Karpas-422 (cell line): ENCODE results near the gene NRXN3. TPM values are rescaled to one million over a fixed set of nuclear protein-coding genes. Genes with fewer than 3 reads are reported as not detected.

Experiments
- DNase-seq: peaks from one replicate; pipeline ENCODE4 v3.0.0-alpha.2; 2015
- H2AFZ ChIP-seq: fragments of 200-600 bp; sonication (generic); 2 replicates; pipeline ENCODE4 v1.6.1; 2014; ENCODE audit warnings: antibody characterized with exemption, low read length, mixed read lengths
- H3K27ac ChIP-seq: fragments of 200-600 bp; sonication (generic); 2 replicates; pipeline ENCODE4 v1.5.1; 2014; ENCODE audit warnings: mild to moderate bottlenecking, low read length, moderate library complexity
- H3K27me3 ChIP-seq: fragments of 200-600 bp; sonication (generic); 2 replicates; pipeline ENCODE4 v1.6.1; 2014; ENCODE audit warnings: low read length, mixed read lengths
- H3K36me3 ChIP-seq: fragments of 200-600 bp; sonication (generic); 2 replicates; pipeline ENCODE4 v1.6.1; 2014; ENCODE audit warnings: low read length, mixed read lengths; ENCODE audit not compliant: insufficient read depth
- H3K4me1 ChIP-seq: fragments of 200-600 bp; sonication (generic); 2 replicates; pipeline ENCODE4 v1.6.1; 2014; ENCODE audit warnings: mild to moderate bottlenecking, low read length, mixed read lengths
- H3K4me2 ChIP-seq: fragments of 200-600 bp; sonication (generic); 2 replicates; pipeline ENCODE4 v1.6.1; 2014; ENCODE audit warnings: low read length, low read depth, mild to moderate bottlenecking; ENCODE audit not compliant: poor library complexity, severe bottlenecking
- H3K4me3 ChIP-seq: fragments of 200-600 bp; sonication (generic); 2 replicates; pipeline ENCODE4 v1.5.1; 2014; ENCODE audit warnings: mild to moderate bottlenecking, antibody characterized with exemption, low read length, mixed read lengths
- H3K79me2 ChIP-seq: fragments of 200-600 bp; sonication (generic); 2 replicates; pipeline ENCODE4 v1.6.1; 2014; ENCODE audit warnings: mild to moderate bottlenecking, low read length, mixed read lengths
- H3K9ac ChIP-seq: fragments of 200-600 bp; sonication (generic); 2 replicates; pipeline ENCODE4 v1.6.0; 2014; ENCODE audit warnings: low read length
- H3K9me2 ChIP-seq: fragments of 200-600 bp; sonication (generic), shearing (Covaris generic); replicated peaks from 2 replicates; pipeline ENCODE4 v1.6.0; 2014; ENCODE audit warnings: mild to moderate bottlenecking, low read length, moderate library complexity; ENCODE audit not compliant: insufficient read depth
- H3K9me3 ChIP-seq: fragments of 300-700, 200-600 bp; sonication (generic); 2 replicates; pipeline ENCODE4 v1.6.1; 2014; ENCODE audit warnings: low read length, mixed read lengths
- H4K20me1 ChIP-seq: fragments of 200-600 bp; sonication (generic); 2 replicates; pipeline ENCODE4 v1.6.1; 2014; ENCODE audit warnings: mild to moderate bottlenecking, antibody characterized with exemption, low read length, low read depth; ENCODE audit not compliant: insufficient read depth
- total RNA-seq: library from RNA; depleted of rRNA; stranded (reverse); fragments of >200 nt; shearing (Covaris generic); gene quantifications from 2 replicates; pipeline ENCODE4 v1.2.3, GENCODE V29; 2014; ENCODE audit warnings: low replicate concordance

NRXN3 gene
- total RNA-seq, 1 experiment from 2014 or later, result not detected

DNA sequence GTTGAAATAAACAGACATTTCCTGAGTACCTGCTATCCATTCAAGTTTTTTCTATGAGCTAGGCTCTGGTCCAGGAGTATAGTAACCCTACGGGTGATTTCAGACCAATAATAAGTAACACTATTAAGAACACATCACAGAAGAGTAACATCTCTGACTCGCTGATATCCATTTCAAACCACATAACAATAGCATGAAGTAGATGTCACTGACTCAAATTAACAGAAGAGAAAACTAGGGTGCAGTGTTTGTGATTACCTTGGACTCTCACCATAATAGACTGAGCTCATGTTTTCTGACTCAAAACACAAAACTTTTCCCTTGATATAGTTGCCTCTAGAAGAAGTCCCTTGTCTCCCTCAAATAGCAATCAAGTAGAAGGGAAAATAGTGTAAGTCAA lies 1618.2 kb downstream of the NRXN3 start:
- no peak for DNase-seq
- no peak overlapping the region for H3K4me2 ChIP-seq

DNA sequence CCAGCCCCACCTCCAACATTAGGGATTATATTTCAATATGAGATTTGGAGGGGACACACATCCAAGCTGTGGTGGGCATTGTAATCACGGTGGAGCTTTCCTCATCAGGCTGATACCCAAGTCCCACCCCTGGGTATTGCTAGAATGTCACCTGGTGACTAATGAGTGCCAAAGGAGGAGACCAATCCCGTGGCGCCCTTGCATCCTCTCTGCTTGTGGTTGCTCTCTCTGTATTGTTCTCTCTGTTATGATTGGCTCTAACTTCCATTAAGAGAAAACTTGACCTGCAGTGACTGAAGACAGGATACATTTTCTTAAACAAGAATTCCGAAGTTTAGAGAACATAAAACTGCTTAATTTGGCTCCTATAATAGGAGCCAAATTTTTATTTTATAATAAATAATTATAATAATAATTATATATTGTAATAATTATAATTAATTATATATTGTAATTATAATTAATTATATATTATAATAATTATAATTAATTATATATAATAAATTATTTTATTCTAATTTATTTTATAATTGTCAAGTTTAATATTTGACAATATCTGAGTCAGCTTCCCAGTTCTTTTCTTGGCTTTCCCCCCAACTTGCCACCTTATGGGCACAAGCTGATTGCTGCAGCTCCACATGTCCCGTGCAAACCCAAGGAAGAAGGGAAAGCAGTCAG lies 1621.0 kb downstream of the NRXN3 start:
- no peak overlapping the region for H3K4me3 ChIP-seq
- peak; percentile 51 for DNase-seq
- H3K4me2 ChIP-seq, result no peak overlapping the region

More for the DNA sequence above, 1618.2 kb downstream of the NRXN3 start:
- Histone ChIP-seq H3K9me3 (no peaks in the 10 kb centered on the region), H3K27me3 (0 out of 2 replicates have a peak, but pooled peaks cover 2% of the 10 kb centered on the region), H3K4me1 (no peaks in the 10 kb centered on the region), H3K9ac (no peak overlapping the region), H3K36me3 (no peaks in the 10 kb centered on the region), H3K79me2 (no peaks in the 10 kb centered on the region), H3K9me2 (0 out of 2 replicates have a peak, but pooled peaks cover 3% of the 10 kb centered on the region), H3K4me3 (no peak overlapping the region), H3K27ac (no peak overlapping the region), H4K20me1 (no peaks in the 10 kb centered on the region), H2AFZ (no peak overlapping the region)

DNA sequence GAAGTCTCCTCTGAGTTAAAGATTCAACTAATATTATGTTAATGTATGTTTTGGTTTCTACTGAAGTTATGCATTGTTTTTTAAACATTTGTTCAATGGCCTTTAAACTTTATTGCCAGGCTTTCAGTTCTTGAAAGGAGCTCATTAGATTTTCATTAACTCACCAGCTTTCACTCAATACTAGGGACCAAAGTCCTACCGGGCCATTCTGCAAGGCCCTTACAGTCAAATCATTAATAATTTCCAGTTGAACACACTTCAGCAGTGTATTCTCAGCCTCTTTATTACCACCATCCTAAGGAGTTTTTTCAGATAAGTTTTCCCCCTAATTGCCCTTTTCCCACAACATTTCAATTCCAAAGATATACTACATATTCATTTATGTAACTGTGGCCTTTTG lies 1631.9 kb downstream of the NRXN3 start:
- H3K4me1 ChIP-seq, result no peaks in the 10 kb centered on the region
- no peak overlapping the region for H3K4me2 ChIP-seq
- H2AFZ ChIP-seq, result no peak overlapping the region
- no peaks in the 10 kb centered on the region for H3K27me3 ChIP-seq
- no peaks in the 10 kb centered on the region for H3K36me3 ChIP-seq
- DNase-seq, result no peak
- no peak overlapping the region for H3K4me3 ChIP-seq
- H3K9me2 ChIP-seq, result no peaks in the 10 kb centered on the region
- no peaks in the 10 kb centered on the region for H3K9me3 ChIP-seq
- H3K27ac ChIP-seq, result no peak overlapping the region
- H4K20me1 ChIP-seq, result no peaks in the 10 kb centered on the region
- no peaks in the 10 kb centered on the region for H3K79me2 ChIP-seq
- no peak overlapping the region for H3K9ac ChIP-seq

More for the DNA sequence above, 1621.0 kb downstream of the NRXN3 start:
- Histone ChIP-seq H3K9me3 (no peaks in the 10 kb centered on the region), H2AFZ (no peak overlapping the region), H3K79me2 (no peaks in the 10 kb centered on the region), H3K4me1 (no peaks in the 10 kb centered on the region), H3K9me2 (0 out of 2 replicates have a peak, but pooled peaks cover 3% of the 10 kb centered on the region), H3K27ac (no peak overlapping the region), H3K36me3 (no peaks in the 10 kb centered on the region), H3K27me3 (no peaks in the 10 kb centered on the region), H4K20me1 (no peaks in the 10 kb centered on the region), H3K9ac (no peak overlapping the region)

DNA sequence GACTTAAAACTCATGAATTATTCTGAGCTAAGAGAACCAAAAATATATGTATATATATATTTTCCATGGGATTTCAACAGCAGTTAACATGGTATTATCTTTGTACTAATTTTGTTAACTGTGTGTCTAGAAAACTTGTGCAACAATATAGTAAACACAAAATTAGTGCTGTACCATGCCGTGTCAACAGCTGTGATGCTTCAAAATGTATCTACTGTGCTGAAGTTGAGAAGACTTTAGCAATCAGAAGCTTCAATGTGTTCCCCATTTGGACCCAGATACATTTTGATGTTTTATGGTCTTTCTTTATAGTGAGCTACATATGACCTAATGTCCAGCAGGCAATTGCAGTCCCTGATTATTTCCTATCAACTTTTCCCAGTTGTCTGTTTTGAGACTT lies 1635.5 kb downstream of the NRXN3 start:
- no peak overlapping the region for H3K4me3 ChIP-seq
- H3K4me1 ChIP-seq, result peaks cover 15% of the 10 kb centered on the region
- H4K20me1 ChIP-seq, result no peaks in the 10 kb centered on the region
- no peaks in the 10 kb centered on the region for H3K79me2 ChIP-seq
- no peak overlapping the region for H3K27ac ChIP-seq
- no peaks in the 10 kb centered on the region for H3K9me2 ChIP-seq
- H3K27me3 ChIP-seq, result no peaks in the 10 kb centered on the region
- H3K9ac ChIP-seq, result no peak overlapping the region
- no peak overlapping the region for H3K4me2 ChIP-seq
- no peak for DNase-seq
- H3K9me3 ChIP-seq, result no peaks in the 10 kb centered on the region
- H2AFZ ChIP-seq, result no peak overlapping the region
- no peaks in the 10 kb centered on the region for H3K36me3 ChIP-seq

DNA sequence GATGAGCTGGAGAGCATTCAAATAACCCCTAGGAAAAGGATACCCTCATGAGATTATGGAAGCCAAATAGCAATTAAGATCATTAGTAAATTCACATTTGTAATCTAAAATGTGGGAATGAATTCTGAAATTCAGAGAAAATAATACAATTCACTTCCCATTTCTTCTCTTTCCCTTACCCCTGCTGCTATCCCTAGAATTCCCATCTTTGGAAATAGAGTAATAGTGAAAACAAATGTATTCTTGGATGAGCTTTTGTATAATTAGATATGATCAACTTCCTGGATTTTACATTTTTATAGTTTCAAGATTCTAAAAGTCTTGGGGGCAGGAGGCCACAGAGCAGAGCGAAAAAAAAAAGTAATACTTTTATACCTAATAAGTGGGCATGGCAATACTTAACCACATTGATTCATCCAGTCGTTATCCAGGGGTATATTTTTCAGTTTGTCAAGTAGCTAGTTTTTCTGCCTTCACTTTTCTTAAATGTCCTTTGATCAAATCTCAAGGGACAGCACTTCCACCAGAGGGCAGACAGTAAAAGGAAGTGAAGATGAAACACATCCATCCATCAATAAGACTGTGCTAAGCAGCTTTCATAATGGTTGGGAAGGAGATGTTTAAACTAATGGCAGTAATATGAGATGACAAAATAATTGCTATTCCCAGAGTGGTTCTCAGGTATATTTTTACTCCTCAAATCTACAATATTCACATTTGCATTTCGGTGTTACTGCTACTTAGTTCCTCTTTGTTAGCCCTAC lies 1639.9 kb downstream of the NRXN3 start:
- Histone ChIP-seq H3K27ac (no peak overlapping the region), H3K9me2 (no peaks in the 10 kb centered on the region), H3K4me3 (0 out of 2 replicates have a peak overlapping the region, but pooled peaks have one; percentile 0), H3K79me2 (no peaks in the 10 kb centered on the region), H3K9ac (no peak overlapping the region), H4K20me1 (no peaks in the 10 kb centered on the region), H3K36me3 (no peaks in the 10 kb centered on the region), H3K9me3 (no peaks in the 10 kb centered on the region), H3K4me1 (peaks cover 19% of the 10 kb centered on the region), H3K27me3 (no peaks in the 10 kb centered on the region), H2AFZ (no peak overlapping the region), H3K4me2 (peak overlapping the region; percentile 46)
- peak; percentile 80 for DNase-seq

DNA sequence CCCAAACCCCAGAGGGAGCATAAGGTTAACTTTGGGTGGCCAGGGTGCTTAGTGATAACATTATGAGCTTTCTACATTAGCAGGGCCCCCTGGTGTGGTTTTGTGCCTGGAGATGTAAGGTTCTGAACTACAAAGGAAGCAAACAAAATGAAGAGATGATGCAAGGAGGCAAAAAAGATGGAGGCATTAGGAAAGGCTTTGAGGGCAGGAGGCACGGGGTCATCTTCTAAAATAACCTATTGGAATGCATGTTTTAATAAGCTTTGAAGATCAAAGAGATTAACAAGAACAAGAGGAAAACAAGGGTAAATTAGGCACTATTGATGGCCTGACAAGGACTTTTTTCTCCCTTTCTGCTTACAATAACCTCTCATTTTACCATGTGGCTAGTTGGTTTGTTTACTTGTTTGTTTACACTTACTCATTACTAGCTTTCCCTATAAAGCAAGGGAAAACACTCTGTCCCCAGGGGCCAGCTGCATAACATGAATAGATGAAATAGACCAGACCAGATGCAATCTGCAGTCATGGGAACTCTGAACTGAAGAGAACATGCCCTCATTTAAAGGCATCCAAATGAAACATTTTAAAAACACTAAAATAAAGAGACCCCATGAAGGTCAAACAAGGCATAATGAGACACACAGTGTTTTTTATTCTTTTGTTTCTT lies 1650.8 kb downstream of the NRXN3 start:
- Histone ChIP-seq H3K4me1 (no peaks in the 10 kb centered on the region), H3K27me3 (peaks cover 5% of the 10 kb centered on the region; the same call in 1 of the 2 replicates), H3K9ac (no peak overlapping the region), H3K79me2 (no peaks in the 10 kb centered on the region), H4K20me1 (no peaks in the 10 kb centered on the region), H2AFZ (no peak overlapping the region), H3K27ac (no peak overlapping the region), H3K4me3 (no peak overlapping the region), H3K9me2 (no peaks in the 10 kb centered on the region), H3K9me3 (no peaks in the 10 kb centered on the region), H3K36me3 (no peaks in the 10 kb centered on the region), H3K4me2 (no peak overlapping the region)
- no peak for DNase-seq

DNA sequence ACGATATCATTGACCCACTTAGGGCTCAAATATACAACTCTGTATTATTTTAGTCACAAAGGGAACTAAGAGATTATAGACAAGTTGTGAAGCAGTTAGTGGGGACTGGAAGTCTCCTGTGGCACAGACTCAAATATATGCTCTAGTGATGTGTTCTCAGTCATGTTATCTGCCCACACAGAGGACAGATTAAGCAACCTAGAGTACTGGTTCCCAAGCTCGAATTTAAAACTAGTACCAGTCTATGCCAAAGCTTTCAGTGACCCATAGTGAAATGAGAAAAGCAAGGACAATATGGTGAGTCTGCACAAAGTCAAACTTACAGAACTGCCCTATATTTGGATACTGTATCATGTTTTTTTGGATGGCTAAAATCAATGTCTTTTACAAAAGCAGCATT lies 1651.9 kb downstream of the NRXN3 start:
- DNase-seq, result no peak
- H3K9me3 ChIP-seq, result no peaks in the 10 kb centered on the region
- H3K27ac ChIP-seq, result no peak overlapping the region
- no peaks in the 10 kb centered on the region for H3K79me2 ChIP-seq
- H3K9me2 ChIP-seq, result no peaks in the 10 kb centered on the region
- H4K20me1 ChIP-seq, result no peaks in the 10 kb centered on the region
- no peaks in the 10 kb centered on the region for H3K4me1 ChIP-seq
- no peak overlapping the region for H2AFZ ChIP-seq
- H3K4me3 ChIP-seq, result no peak overlapping the region
- H3K9ac ChIP-seq, result no peak overlapping the region
- no peak overlapping the region for H3K4me2 ChIP-seq
- no peaks in the 10 kb centered on the region for H3K36me3 ChIP-seq
- H3K27me3 ChIP-seq, result peaks cover 5% of the 10 kb centered on the region; the same call in 1 of the 2 replicates

DNA sequence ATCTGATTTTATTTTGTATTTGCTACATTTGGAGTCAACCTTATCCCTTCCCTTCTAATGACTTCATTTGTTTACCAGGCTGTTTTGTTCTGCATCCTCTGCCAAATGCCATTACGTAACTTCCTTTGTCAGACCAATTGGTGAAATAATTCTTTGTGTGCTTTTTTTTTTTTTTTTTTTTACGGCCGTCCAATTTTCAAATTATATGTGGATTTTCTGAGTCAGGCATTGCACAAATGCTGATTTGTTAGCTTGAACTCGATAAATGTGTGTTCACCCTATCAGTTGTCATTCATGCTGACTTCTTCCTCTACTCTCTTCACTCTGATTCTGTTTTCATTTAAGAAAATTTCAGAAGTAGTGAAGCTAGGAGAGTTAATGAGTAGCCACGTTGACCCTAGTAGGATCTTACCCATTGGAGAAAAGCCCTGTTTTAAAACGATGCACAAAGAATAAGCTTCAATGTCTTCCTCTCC lies 1654.9 kb downstream of the NRXN3 start:
- Histone ChIP-seq H2AFZ (no peak overlapping the region), H3K4me3 (no peak overlapping the region), H3K9me2 (no peaks in the 10 kb centered on the region), H3K9me3 (no peaks in the 10 kb centered on the region), H3K79me2 (no peaks in the 10 kb centered on the region), H3K36me3 (no peaks in the 10 kb centered on the region), H3K4me1 (no peaks in the 10 kb centered on the region), H4K20me1 (no peaks in the 10 kb centered on the region), H3K4me2 (no peak overlapping the region), H3K9ac (no peak overlapping the region), H3K27ac (no peak overlapping the region), H3K27me3 (0 out of 2 replicates have a peak, but pooled peaks cover 2% of the 10 kb centered on the region)
- no peak for DNase-seq
